T-helper 1 cell (primary cell): ENCODE measurements around the gene GOLGA8A.
"Not testable (repeated sequence)": the region's sequence is repeated elsewhere in the genome, so short reads cannot be mapped to it uniquely, and the experiment has no call there.

Experiments used
- DNase-seq, 5 donors: peaks; one replicate each; pipeline ENCODE4 v3.0.0-alpha.2; 2012 to 2020
- total RNA-seq, 4 donors: gene quantifications; one replicate each; lab custom pipeline; 2026; lab: John Stamatoyannopoulos, UW

Gene GOLGA8A, protein sequence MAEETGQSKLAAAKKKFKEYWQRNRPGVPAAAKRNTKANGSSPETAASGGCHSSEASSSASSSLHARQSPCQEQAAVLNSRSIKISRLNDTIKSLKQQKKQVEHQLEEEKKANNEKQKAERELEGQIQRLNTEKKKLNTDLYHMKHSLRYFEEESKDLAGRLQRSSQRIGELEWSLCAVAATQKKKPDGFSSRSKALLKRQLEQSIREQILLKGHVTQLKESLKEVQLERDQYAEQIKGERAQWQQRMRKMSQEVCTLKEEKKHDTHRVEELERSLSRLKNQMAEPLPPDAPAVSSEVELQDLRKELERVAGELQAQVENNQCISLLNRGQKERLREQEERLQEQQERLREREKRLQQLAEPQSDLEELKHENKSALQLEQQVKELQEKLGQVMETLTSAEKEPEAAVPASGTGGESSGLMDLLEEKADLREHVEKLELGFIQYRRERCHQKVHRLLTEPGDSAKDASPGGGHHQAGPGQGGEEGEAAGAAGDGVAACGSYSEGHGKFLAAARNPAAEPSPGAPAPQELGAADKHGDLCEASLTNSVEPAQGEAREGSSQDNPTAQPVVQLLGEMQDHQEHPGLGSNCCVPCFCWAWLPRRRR
- total RNA-seq = 174 to 242 (median 206) reads per million in 4 donors

DNA sequence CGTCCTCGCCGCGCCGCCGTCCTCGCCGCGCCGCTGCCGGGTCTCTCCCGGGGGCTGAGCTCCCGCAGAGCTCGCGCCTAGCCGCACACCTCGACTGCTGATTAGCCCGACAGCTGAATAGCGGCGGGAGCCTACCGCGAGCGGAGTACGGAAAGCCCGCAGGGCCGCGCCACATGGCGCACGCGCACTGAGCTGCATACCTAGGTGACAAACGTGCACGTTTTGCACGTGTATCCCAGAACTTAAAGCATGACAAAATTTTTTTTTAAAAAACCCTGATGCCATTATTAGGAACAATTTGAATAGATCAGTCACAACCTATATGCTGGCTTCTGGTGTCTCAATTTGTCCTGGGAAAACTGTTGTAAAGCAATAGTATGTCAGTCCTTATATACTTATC, at the start of gene GOLGA8A:
Gene GOLGA8A (minus strand): TSS at position 122 of the 400 bp plus-strand sequence. CDS start 48,117 bp downstream, outside the sequence.
- peak; percentile 44 to 86 (median 73) for DNase-seq

DNA sequence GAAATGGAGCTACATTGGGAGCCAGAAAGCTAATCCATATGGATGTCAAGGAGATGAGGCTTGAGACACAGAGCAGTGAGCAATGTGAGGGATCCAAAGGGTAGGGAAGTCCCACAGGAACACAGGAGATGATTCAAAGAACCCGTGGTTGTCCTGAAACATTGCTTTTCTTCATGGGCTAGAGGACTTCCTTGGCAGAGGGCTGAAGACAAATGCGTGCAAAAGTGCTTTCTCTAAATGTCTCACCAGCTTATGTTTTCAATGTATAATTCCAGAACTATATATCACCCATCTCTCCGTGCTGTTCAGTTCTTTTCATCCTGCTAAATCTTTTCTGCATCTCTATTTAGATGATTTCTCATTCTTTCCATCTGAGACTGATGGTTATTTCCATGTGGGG, 46.0 kb upstream of the GOLGA8A start:
- DNase-seq = no peak

DNA sequence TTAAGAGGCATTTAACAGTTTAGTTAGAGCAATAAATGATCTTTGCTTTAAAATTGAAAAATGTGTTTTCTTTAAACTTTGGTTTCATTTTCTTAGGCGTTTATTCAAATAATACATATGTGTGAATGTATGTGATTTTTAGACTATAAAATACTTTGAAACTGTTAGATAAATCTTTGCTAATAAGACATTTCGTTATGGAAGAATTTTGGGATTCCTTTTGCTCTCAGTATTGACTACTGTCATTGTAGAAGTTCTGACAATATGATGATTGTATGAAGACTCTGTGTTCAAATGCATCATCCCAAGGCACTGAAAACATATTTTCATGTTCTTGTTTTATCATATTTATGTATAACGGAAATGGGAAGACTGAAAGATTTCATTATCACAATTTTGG, 43.8 kb upstream of the GOLGA8A start:
- DNase-seq = no peak

DNA sequence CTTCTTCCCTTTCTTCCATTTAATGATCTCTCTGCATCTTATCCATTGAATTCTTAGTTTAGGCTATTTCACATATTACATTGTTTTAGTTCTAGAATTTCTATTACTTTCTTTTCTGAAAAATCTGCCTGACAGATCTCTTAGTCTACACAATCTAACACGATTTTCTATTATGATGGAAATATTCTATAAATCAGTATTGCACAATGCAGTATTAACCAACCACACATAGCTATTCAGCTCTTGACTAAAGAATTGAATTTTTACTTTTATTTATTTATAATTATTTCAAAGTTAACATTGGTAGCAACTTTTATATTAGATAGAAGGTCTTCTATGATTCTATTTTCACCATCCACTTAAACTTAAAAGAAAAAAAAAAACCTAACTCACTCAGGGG, 36.2 kb upstream of the GOLGA8A start:
- DNase-seq = no peak

DNA sequence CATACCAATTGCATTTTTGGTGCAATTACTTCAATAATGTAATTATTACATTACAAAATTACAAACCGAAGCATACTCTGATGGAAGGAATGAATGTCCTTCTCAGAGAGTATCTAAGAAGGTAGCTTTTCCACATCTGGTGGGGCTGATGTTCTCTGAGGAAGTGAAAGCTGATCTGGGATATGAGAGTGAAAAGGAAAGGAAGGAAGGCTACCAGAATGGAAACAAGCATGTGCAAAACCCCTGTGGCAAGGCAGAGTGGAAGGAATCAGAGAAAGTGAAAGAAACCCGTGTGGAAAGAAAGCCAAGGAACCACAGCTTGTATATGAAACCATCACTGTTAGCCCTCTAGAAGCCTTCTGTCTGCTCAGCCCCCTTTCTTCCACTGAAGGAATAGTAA, 35.3 kb upstream of the GOLGA8A start:
- DNase-seq = no peak

DNA sequence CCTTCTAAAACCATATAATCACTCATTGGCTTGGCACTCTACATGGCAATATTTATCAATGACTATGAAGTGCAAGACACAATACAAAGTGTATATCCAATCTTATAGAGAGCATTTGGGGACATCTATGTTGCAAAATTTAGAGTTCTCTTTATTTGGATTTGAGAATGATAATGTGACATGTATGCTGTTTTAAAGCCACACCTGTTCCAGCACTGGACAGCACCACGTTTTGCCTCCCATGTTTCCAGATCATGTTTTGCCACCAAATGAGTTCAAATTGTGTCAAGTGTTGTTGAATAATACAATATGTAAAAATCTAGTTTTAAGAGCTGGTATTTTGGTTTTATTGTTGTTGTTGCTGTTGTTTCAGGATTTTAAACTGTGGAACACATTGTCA, 33.3 kb upstream of the GOLGA8A start:
- no peak for DNase-seq

DNA sequence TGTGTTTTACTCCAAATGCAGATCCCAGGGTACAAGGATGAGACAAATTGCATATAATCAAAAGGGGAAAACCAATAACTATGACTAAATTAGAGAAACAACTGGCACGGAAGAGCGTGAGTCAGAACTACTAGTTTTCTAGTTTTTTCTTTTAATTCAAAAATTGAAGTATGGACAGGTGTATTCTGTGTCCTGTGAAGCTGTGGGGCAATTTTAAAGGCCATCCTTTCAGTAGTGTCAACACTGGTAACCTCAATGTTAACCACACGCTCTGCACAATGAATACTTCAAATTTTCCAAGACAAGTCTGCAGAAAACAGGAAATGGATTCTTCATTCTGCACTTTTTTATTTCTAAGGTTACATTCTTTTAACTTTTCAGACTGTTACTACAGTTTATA, 32.5 kb upstream of the GOLGA8A start:
- DNase-seq = peak in 1 of 5 donors; percentile 40

DNA sequence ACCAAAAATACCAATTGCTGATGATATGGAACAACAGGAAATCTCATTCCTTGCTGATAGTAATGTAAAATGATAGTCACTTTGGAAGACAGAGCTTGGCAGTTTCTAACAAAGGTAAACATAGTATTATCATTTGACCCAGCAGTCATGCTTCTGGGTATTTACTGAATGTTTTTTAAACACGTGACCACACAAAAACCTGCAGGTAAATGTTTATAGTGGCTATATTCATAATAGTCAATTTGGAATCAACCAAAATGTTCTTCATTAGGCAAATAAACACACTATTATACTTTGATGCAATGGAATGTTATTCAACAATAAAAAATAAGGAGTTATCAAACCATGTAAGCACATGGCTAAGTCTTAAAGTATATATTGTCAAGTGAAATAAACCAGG, 24.1 kb upstream of the GOLGA8A start:
- DNase-seq = no peak

DNA sequence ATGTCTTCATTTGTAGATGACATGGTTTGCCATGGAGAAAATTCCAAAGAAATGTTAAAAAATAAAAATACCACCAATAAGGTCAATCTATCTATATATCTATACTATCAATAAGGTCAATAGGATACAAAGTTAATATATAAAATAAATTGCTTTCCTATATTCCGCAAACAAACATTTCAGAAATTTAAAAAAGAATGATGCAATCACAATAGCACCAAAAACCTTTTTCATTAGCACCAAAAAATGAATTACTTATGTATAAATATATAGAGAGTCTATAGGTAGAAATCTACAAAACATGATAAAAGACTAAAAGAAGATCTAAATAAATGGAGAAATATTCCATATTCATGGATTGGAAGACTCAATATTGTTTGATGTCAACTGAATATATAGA, 22.8 kb upstream of the GOLGA8A start:
- DNase-seq = no peak

DNA sequence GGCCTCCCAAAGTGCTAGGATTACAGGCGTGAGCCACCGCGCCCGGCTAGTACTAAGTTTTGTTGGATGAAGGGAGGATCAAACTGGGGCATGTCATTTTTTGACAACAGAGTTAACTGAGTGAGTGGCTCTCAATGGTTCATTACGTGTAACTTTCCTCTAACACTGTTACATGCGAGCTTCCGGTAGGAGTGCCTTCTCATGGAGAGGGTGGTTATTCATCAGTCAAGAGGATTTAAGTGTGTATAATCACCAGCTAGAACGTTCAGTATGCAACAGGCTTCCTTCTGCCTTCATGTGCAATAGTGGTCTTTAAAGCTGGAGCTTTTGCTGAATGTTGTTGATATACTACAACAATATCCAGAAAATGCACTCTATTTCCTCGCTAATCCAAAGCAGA, 19.1 kb upstream of the GOLGA8A start:
- no peak for DNase-seq

DNA sequence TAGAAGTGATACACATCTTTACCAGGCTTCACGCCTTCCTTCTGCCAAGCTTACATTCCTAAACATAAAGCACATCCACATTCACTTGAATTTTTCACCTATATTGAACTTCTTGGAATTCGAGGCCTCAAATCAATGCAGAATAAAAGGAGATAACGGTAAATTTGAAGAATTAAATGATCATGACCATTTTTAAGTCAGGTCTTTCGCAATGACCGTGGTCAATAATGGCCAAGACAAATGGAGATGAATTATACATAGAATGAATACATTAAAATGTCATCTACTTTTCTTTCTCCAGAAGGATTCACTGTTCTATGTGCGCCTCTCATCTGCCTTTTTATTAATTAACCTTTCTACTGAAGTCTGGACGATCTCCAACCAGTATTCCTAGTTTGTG, 5.3 kb upstream of the GOLGA8A start:
- no peak for DNase-seq

DNA sequence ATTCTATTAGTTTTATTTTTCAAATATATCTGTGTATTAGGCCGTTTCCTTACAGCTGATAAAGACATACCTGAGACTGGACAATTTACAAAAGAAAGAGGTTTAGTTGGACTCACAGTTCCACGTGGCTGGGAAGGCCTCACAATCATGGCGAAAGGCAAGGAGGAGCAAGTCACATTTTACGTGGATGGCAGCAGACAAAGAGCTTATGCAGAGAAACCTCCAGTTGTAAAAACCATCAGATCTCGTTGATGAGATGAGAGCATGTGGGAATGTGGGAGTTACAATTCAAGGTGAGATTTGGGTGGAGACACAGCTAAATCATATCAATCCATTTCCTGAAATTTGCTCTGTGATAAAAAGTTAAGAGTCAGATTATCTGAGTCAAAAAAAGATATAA, 2.3 kb upstream of the GOLGA8A start:
- DNase-seq = no peak

DNA sequence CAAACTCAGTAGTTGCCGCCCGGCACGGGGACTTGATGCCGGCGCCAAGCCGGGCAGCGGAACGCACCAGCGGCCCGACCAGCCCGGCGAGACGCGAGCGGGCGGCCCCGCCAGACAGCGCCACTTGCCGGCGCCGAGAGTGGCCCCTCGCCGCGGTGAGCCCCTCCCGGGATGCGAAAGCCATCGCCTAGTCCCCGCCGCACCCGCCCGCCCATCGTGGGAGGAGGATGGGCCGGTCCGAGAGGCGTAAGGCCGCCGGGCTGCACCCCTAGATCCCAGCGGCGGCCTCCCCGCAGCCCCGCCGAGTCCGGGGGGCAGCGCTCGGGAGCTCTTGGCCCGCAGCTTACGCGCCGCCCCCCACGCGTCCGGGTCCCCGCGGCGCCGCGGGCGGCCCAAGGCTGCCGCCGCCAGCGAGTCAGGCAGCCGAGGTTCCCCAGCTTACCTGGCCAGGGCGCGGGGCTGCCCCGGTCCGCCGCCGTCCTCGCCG, 609 bp downstream of the GOLGA8A start:
- DNase-seq = peak in 4 of 5 donors; percentile 26 to 64 (median 30)

DNA sequence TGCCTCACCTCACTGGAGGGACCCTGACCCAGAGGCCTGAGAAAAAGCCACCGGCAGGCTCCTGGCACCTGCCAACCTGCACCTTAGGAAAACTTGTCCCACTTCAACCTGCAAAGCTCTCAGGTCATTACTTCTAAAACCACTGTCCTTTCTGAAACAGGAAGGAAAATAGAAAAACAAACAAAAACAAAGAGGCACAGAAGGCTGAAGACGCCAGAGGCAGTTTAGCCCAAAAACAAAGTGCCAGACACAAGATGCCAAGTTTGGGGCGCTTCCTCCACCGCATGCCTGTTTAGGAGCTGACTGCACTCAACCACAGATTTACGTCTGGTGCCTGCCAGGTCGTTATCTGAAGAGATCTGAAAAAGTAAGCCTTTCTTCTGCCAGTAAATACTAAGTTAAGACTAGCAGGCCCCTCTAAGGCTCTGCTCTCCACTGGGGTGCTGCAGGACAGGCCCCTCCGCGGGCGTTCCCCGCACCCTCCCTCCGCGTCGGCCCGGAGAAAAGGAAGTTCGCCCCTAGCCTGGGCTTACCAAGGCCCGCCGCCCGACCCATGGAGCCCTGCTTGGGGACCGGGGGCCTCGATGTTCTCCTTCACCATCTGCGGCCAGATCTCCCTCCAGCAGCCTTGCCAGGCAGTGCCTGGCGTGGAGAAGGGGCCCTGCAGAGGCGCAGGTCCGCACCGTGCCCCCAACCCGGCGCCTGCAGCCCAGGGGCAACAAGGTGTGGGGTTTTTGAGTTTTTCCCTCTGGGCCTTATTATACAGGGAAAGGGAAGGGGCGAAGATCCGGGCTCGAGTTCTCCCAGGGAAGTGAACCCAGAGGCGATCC, 1.3 kb downstream of the GOLGA8A start:
- DNase-seq = peak in 2 of 5 donors; percentile 17 to 47

DNA sequence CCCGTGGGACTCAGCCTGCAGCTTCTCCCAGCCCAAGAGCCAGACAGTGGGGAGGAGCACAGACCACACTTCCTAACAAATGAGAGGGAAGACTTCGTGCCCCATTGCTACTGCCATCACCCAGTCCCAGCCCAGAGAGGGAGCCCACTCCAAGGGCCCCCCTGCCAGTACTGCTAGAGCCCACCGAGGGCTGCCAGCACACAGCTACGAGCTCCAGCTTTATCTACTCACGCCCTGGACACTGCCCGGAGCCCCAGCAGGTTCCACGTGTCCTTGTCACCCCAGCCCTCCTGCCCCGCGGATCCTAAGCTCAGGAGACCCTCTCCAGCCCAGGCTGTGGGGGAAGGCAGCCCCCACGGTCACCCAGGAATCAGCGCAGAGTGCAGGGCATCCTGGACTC, 1.9 kb downstream of the GOLGA8A start:
- DNase-seq = no peak

DNA sequence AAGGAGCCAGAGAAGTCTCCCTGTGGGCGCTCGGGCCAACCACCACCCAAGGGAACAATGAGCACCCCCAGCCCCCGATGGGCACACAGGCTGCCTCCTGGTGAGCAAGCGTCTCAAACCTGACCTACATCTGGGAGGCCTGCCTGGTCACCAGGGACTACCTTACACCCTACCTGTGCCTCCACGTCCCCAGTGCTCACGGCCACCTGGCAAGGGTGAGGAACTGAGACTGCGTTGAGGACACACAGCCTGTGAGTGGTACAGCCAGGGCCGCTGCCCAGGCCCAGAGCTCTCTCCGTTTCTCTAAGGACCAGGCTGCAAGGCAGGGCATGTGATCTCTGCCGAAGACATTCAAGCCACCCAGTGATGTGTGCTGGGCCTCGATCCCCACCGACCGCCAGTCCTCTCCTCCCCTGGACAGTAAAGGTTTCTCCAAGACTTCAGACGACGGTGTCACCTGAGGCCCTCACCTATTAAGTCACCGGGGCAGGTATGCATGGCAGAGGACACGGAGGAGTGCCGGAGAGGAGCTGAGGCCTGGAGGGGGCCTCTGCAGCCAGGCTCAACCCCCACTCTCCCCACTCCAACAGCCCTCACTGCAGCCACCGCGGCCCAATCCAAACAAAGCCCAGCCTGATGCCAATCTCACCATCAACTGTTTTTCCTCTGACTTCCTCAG, 2.8 kb downstream of the GOLGA8A start:
- DNase-seq = no peak

DNA sequence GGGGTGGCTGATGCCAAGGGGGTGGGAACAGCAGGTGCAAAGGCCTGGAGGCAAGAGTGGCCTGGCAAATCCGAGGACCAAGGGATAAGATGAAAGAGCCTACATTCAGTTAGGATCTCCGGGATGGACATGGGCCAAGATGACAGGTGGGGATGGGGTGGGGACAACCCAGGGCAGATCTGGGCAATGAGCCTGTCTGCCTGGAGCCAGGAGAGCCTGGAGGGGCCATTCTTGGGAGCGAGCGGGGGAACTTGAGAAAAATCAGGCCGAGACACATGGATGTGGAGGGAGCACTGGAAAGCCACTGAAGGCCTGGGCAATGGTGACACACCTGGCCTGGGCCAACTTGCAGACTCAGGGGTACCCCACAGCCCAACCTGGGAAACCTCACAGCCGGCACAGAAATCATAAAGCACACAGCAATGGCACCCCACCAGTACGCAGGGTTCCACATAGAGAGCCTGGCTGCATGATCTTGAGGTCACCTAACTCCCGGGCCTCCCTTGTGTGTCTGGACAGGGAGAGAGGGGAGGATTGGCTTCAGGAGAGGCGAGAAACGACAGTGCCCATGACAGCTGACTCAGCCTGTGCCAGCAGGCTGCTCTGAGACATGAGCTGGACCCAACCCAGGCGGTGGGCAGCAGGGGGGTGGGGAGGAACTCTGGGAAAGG, 3.5 kb downstream of the GOLGA8A start:
- DNase-seq = not testable (repeated sequence)

DNA sequence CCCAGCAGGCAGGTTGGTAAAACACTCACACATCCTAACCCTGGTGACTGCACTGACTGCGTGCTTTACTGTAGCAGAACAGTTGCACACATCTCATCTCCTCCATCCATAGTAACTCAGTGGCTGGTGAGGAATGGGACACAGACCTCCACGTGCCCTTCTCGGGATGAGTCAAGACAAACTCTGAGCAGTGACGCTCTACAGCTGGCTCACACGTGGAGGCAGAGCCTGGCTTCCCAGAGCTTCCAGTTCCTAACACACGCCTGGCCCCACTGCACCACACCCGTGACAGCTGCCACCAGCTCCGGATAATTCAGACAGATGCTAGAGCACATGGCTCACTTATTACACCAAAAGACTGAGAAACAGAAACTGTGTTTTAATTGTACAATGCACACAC, 7.0 kb downstream of the GOLGA8A start:
- not testable (repeated sequence) for DNase-seq

DNA sequence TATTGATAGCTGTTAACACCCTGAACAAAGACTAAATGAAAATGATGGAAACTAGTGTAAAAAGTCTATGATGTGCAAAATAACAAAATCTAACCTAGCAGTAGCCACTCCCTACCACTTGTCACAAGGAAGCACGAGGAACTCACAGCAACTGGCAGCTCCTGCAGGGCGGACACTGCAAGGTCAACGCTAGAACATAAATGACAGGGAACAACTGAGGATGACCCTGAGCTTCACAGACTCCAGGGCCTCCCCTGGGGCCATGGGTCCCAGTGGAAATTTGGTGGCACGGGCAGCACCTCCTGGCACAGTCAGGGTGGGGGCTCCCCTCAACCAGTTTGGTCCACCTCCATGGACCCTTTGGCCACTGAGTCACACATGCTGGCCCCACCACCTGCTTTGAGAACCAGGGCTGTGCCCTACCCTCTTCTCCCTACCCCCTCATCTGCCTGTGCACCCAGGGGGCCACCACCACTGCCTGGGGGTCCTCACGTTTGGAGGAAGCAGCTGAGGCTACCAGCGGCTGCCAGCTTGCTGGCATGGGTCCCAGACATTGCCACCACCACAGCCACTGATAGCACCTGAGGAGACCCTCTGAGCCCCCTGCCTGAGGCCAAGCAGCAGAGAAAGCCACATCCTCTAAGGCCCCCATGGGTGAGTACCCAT, 14.1 kb downstream of the GOLGA8A start:
- DNase-seq = not testable (repeated sequence)

DNA sequence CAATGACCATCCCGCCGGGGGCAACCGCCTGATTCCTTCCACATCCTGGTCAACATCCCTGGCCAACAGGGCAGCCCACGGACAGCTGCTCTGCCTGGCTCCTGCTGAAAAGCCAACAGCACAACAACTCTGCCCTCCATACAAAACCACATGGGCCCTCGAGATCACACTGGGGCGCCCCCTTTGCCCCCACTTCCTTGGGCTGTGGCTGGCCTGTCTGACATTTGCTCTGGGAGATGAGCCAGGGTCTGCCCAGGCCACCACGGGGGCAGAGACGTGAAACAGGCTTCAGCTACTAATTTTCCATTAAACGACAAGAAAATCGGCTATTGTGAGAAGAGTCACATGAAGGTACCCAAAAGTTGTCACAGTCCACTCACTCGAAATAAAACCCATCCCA, 16.7 kb downstream of the GOLGA8A start:
- not testable (repeated sequence) for DNase-seq

DNA sequence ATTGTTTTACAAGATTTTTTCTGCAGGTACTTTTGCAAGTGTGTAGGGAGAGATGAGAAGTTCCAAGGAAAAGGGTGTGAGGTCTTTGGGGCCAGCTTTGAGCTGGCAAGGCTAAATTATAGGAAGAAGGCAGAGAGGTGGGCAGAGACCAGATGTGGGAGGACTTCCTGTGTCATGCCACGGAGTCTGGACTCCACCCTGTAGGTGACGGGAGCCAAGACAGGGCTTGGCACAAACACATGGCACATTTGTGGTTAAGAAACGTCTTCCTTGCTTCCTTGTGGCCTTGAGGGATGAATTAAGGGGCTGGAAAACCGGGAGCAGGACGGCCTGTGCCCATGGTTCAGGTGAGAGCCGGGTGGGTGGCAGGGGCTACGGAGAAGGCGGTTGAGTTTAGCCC, 19.2 kb downstream of the GOLGA8A start:
- not testable (repeated sequence) for DNase-seq
